Osteoblast (primary cell): Measurements from ENCODE around the gene TM2D1. TPM values are rescaled to one million over a fixed set of nuclear protein-coding genes. Genes with fewer than 3 reads are reported as not detected.
"Not testable (repeated sequence)": the region's sequence is repeated elsewhere in the genome, so short reads cannot be mapped to it uniquely, and the experiment has no call there.

Experiments used
- DNase-seq: peaks from one replicate; pipeline ENCODE4 v3.0.0; 2011; ENCODE audit warnings: low spot score, mixed read lengths; ENCODE audit not compliant: insufficient read length; ENCODE audit errors: missing footprints
- H2AFZ ChIP-seq: 2 replicates; pipeline ENCODE4 v1.6.0; 2011; ENCODE audit warnings: mild to moderate bottlenecking, low read length
- H3K27ac ChIP-seq: 2 replicates; pipeline ENCODE4 v1.5.1; 2011; ENCODE audit warnings: mild to moderate bottlenecking, low read depth, low read length, moderate library complexity
- H3K27me3 ChIP-seq: 2 replicates; pipeline ENCODE4 v1.6.0; 2012; ENCODE audit warnings: mild to moderate bottlenecking, control low read depth, inconsistent platforms, low read length, moderate library complexity; ENCODE audit not compliant: insufficient read depth
- H3K36me3 ChIP-seq: 2 replicates; pipeline ENCODE4 v1.5.1; 2011; ENCODE audit warnings: mild to moderate bottlenecking, low read length, control low read depth, moderate library complexity; ENCODE audit not compliant: insufficient read depth
- H3K4me1 ChIP-seq: 2 replicates; pipeline ENCODE4 v1.5.1; 2011; ENCODE audit warnings: mild to moderate bottlenecking, low read length, control low read depth, moderate library complexity; ENCODE audit not compliant: insufficient read depth
- H3K4me2 ChIP-seq: 2 replicates; pipeline ENCODE4 v1.6.0; 2011; ENCODE audit warnings: mild to moderate bottlenecking, low read length; ENCODE audit not compliant: insufficient read depth
- H3K4me3 ChIP-seq: fragments of 200-600 bp; sonication (generic); 3 replicates; pipeline ENCODE4 v1.5.1; 2012; ENCODE audit warnings: mild to moderate bottlenecking, low read length, inconsistent platforms; ENCODE audit not compliant: insufficient read depth
- H3K79me2 ChIP-seq: 2 replicates; pipeline ENCODE4 v1.6.0; 2012; ENCODE audit warnings: mild to moderate bottlenecking, low read length, control low read depth, inconsistent platforms; ENCODE audit not compliant: insufficient read depth
- H3K9me3 ChIP-seq: 2 replicates; pipeline ENCODE4 v1.5.1; 2011; ENCODE audit warnings: low read depth, low read length, control low read depth
- H4K20me1 ChIP-seq: 2 replicates; pipeline ENCODE4 v1.6.0; 2012; ENCODE audit warnings: mild to moderate bottlenecking, low read length, control low read depth; ENCODE audit not compliant: insufficient read depth
- CTCF ChIP-seq: IDR thresholded peaks from 2 replicates; pipeline ENCODE4 v1.5.1; 2011; ENCODE audit warnings: mild to moderate bottlenecking, low read depth, low read length, moderate library complexity; ENCODE audit errors: extremely low read depth
- total RNA-seq: library from RNA; depleted of rRNA; stranded (reverse); fragments of >200 nt; gene quantifications from 2 replicates; pipeline ENCODE4 v1.2.3, GENCODE V29; 2012

TM2D1 gene
- total RNA-seq, 1 donor, result 40.2 TPM

GRCh38 chr1:61680500-61680899 lies 44.4 kb downstream of the TM2D1 start:
- Histone ChIP-seq H3K27me3 (no peaks in the 10 kb centered on the region), H3K27ac (no peak overlapping the region), H3K4me1 (no peaks in the 10 kb centered on the region), H3K79me2 (no peaks in the 10 kb centered on the region), H3K36me3 (peaks cover 16% of the 10 kb centered on the region), H3K4me2 (no peak overlapping the region), H3K9me3 (no peaks in the 10 kb centered on the region), H3K4me3 (no peak overlapping the region), H4K20me1 (no peaks in the 10 kb centered on the region), H2AFZ (no peak overlapping the region)
- no peak for DNase-seq
- TF ChIP-seq CTCF, result no peak

GRCh38 chr1:61676881-61677280 lies 48.1 kb downstream of the TM2D1 start:
- H2AFZ ChIP-seq, H3K9me3 ChIP-seq, H3K27me3 ChIP-seq, H3K4me2 ChIP-seq, H3K4me1 ChIP-seq, H3K4me3 ChIP-seq, H3K79me2 ChIP-seq, H4K20me1 ChIP-seq, DNase-seq, H3K27ac ChIP-seq, H3K36me3 ChIP-seq: not testable (repeated sequence)

- TF ChIP-seq CTCF, result no peak
- no peak overlapping the region for H3K4me2 ChIP-seq
- H3K27ac ChIP-seq, result no peak overlapping the region
- no peaks in the 10 kb centered on the region for H3K36me3 ChIP-seq
- H3K9me3 ChIP-seq, result no peaks in the 10 kb centered on the region
- no peaks in the 10 kb centered on the region for H3K27me3 ChIP-seq
- no peak overlapping the region for H2AFZ ChIP-seq
- H4K20me1 ChIP-seq, result no peaks in the 10 kb centered on the region
- DNase-seq, result no peak
- H3K4me3 ChIP-seq, result no peak overlapping the region
- H3K4me1 ChIP-seq, result no peaks in the 10 kb centered on the region
- no peaks in the 10 kb centered on the region for H3K79me2 ChIP-seq
Observed at GRCh38 chr1:61674221-61674620, 50.7 kb downstream of the TM2D1 start.

- no peak overlapping the region for H3K4me3 ChIP-seq
Observed at GRCh38 chr1:61672376-61672775, 52.6 kb downstream of the TM2D1 start.

More at GRCh38 chr1:61672376-61672775, 52.6 kb downstream of the TM2D1 start:
- Histone ChIP-seq H4K20me1 (no peaks in the 10 kb centered on the region), H3K4me1 (no peaks in the 10 kb centered on the region), H3K36me3 (no peaks in the 10 kb centered on the region), H3K79me2 (no peaks in the 10 kb centered on the region), H3K9me3 (no peaks in the 10 kb centered on the region), H3K27ac (no peak overlapping the region), H3K4me2 (no peak overlapping the region), H2AFZ (no peak overlapping the region), H3K27me3 (no peaks in the 10 kb centered on the region)
- no peak for DNase-seq
- no peak for TF ChIP-seq CTCF
